Measurements from ENCODE around the gene TAP1.

Gene TAP1

GRCh38 chr6:32796848-32797776, 56.4 kb downstream of the TAP1 start:
- DNase-seq: peak; percentile 93
